ENCODE results near the gene MAP3K4. TPM values are rescaled to one million over a fixed set of nuclear protein-coding genes. Genes with fewer than 3 reads are reported as not detected.

Gene MAP3K4
- total and polyA plus RNA-seq, 2 of the 8 experiments (the other 6 are each of a cell fraction or from before 2014, with no cell fraction given): 16.6 to 51.6 TPM

GRCh38 chr6:161136655-161137054, 145.1 kb downstream of the MAP3K4 start (continued):
- TF ChIP-seq, protein P1, sequence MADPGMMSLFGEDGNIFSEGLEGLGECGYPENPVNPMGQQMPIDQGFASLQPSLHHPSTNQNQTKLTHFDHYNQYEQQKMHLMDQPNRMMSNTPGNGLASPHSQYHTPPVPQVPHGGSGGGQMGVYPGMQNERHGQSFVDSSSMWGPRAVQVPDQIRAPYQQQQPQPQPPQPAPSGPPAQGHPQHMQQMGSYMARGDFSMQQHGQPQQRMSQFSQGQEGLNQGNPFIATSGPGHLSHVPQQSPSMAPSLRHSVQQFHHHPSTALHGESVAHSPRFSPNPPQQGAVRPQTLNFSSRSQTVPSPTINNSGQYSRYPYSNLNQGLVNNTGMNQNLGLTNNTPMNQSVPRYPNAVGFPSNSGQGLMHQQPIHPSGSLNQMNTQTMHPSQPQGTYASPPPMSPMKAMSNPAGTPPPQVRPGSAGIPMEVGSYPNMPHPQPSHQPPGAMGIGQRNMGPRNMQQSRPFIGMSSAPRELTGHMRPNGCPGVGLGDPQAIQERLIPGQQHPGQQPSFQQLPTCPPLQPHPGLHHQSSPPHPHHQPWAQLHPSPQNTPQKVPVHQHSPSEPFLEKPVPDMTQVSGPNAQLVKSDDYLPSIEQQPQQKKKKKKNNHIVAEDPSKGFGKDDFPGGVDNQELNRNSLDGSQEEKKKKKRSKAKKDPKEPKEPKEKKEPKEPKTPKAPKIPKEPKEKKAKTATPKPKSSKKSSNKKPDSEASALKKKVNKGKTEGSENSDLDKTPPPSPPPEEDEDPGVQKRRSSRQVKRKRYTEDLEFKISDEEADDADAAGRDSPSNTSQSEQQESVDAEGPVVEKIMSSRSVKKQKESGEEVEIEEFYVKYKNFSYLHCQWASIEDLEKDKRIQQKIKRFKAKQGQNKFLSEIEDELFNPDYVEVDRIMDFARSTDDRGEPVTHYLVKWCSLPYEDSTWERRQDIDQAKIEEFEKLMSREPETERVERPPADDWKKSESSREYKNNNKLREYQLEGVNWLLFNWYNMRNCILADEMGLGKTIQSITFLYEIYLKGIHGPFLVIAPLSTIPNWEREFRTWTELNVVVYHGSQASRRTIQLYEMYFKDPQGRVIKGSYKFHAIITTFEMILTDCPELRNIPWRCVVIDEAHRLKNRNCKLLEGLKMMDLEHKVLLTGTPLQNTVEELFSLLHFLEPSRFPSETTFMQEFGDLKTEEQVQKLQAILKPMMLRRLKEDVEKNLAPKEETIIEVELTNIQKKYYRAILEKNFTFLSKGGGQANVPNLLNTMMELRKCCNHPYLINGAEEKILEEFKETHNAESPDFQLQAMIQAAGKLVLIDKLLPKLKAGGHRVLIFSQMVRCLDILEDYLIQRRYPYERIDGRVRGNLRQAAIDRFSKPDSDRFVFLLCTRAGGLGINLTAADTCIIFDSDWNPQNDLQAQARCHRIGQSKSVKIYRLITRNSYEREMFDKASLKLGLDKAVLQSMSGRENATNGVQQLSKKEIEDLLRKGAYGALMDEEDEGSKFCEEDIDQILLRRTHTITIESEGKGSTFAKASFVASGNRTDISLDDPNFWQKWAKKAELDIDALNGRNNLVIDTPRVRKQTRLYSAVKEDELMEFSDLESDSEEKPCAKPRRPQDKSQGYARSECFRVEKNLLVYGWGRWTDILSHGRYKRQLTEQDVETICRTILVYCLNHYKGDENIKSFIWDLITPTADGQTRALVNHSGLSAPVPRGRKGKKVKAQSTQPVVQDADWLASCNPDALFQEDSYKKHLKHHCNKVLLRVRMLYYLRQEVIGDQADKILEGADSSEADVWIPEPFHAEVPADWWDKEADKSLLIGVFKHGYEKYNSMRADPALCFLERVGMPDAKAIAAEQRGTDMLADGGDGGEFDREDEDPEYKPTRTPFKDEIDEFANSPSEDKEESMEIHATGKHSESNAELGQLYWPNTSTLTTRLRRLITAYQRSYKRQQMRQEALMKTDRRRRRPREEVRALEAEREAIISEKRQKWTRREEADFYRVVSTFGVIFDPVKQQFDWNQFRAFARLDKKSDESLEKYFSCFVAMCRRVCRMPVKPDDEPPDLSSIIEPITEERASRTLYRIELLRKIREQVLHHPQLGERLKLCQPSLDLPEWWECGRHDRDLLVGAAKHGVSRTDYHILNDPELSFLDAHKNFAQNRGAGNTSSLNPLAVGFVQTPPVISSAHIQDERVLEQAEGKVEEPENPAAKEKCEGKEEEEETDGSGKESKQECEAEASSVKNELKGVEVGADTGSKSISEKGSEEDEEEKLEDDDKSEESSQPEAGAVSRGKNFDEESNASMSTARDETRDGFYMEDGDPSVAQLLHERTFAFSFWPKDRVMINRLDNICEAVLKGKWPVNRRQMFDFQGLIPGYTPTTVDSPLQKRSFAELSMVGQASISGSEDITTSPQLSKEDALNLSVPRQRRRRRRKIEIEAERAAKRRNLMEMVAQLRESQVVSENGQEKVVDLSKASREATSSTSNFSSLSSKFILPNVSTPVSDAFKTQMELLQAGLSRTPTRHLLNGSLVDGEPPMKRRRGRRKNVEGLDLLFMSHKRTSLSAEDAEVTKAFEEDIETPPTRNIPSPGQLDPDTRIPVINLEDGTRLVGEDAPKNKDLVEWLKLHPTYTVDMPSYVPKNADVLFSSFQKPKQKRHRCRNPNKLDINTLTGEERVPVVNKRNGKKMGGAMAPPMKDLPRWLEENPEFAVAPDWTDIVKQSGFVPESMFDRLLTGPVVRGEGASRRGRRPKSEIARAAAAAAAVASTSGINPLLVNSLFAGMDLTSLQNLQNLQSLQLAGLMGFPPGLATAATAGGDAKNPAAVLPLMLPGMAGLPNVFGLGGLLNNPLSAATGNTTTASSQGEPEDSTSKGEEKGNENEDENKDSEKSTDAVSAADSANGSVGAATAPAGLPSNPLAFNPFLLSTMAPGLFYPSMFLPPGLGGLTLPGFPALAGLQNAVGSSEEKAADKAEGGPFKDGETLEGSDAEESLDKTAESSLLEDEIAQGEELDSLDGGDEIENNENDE (IDR thresholded peaks at IDR 0.05; ENCODE audit: insufficient replicate concordance, low read length): no peak
- TF ChIP-seq POU5F1 (IDR thresholded peaks at IDR 0.05; ENCODE audit: low read depth, low read length) (no peak), YY1 (IDR thresholded peaks at IDR 0.05; ENCODE audit: low read depth, low read length) (no peak), POLR2A (IDR thresholded peaks at IDR 0.05; ENCODE audit: control extremely low read depth in 1 of 2, low read depth in 2 of 2, low read length in 2 of 2) (no peak), TAF7 (optimal IDR thresholded peaks at IDR 0.05; ENCODE audit: borderline replicate concordance, low read depth, low read length) (no peak), KDM5A (IDR thresholded peaks at IDR 0.05; ENCODE audit: low read length) (no peak), GABPA (IDR thresholded peaks at IDR 0.05; ENCODE audit: borderline replicate concordance, insufficient read depth, low read length) (no peak), ATF2 (IDR thresholded peaks at IDR 0.05; ENCODE audit: low read length) (no peak)
